GM12873 (cell line): ENCODE measurements around the gene FN3KRP.

Experiments
- TF ChIP-seq, protein P1 (sequence below): IDR thresholded peaks from 2 replicates; pipeline ENCODE4 v1.5.1; 2012; ENCODE audit warnings: low read depth, mild to moderate bottlenecking, moderate library complexity, low read length, control low read depth; ENCODE audit not compliant: insufficient read depth; ENCODE audit errors: missing control alignments

Gene FN3KRP

DNA sequence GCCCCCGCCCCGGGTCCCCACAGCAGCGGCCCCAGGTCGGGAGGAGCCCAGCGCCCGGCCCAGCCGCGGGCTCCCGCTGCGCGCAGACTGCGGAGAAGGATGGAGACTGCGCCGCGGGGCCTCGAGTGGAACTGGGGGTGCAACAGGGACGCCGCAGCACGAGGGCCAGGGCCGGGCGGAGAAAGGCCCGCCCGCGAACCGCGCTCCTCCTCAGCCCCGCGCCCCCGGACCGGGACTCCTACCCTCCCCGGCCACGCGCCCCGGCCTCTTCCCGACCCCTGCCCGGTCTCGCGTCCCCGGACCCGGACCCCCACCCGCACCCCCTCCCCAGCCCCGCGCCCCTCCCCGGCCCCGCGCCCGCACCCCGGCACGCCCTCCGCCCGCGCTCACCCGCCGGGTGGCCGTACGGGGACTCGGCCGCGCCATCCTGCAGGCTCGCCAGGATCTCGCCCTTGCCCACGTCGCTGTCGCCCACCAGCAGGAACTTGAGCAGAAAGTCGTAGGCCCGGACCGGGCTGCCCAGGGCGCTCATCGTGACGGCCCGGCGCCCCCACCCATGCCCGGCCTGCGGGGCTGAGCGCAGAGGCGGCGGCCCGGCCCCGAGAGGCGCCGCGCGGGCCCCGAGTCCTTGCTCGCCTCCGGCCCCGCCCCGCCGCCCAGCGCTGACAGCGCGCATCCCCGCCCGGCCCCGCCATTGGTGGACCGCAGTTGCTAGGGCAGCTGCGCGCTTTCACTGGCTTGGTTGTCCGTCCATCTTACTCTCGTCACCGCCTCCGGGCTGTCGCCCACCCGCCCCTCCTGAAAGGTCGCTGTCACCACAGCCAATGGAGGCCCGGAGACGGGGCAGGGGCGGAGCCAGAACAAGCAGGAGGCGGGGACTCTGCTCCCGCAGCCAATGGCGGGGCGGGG, 18.2 kb upstream of the FN3KRP start, which contains the start of gene RAB40B:
TSS of gene RAB40B (minus strand) at position 634 of the 909 bp plus-strand sequence. CDS start at position 532, 102 bp downstream.
- TF ChIP-seq, protein P1, sequence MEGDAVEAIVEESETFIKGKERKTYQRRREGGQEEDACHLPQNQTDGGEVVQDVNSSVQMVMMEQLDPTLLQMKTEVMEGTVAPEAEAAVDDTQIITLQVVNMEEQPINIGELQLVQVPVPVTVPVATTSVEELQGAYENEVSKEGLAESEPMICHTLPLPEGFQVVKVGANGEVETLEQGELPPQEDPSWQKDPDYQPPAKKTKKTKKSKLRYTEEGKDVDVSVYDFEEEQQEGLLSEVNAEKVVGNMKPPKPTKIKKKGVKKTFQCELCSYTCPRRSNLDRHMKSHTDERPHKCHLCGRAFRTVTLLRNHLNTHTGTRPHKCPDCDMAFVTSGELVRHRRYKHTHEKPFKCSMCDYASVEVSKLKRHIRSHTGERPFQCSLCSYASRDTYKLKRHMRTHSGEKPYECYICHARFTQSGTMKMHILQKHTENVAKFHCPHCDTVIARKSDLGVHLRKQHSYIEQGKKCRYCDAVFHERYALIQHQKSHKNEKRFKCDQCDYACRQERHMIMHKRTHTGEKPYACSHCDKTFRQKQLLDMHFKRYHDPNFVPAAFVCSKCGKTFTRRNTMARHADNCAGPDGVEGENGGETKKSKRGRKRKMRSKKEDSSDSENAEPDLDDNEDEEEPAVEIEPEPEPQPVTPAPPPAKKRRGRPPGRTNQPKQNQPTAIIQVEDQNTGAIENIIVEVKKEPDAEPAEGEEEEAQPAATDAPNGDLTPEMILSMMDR: no peak

DNA sequence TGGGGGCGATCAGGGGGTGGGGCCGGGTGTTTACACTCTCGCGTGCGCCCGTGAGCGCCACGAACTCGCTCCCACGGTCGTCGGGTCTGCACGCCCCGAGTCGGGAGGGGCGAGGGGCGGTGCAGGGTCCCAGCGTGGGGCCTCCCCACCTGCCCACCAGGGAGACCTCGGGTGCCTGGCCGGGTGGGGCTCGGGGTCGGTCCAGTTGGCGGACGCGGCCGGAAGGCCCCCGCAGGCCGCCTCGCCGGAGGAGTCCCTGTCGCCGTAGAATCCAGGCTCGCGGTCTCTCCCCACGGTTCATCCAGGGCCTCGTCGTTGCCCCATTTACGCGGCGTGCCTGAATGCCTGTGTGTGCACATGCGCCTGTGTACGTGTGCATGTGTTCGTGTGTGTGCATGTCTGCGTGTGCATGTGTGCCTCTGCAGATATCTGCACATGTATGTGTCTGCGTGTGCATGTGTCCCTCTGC, 17.5 kb upstream of the FN3KRP start:
- TF ChIP-seq, protein P1: no peak

DNA sequence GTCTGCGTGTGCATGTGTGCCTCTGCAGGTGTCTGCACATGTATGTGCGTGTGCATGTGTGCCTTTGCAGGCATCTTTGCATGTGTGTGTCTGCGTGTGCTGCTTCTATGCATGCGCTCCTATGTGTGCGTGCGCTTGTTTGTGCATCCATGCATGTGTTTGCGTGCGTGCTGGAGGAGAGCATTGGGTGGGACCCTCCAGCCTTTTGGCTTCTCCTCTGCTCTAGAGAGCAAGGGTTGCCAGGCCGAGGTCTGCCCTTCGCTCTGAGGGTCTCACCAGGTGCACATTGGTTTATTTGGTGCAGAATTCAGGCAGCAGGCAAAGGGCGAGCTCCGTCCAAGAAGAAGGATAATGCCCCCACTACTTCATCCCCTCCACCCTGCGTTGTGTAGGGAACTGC, 17.0 kb upstream of the FN3KRP start:
- TF ChIP-seq, protein P1: no peak

DNA sequence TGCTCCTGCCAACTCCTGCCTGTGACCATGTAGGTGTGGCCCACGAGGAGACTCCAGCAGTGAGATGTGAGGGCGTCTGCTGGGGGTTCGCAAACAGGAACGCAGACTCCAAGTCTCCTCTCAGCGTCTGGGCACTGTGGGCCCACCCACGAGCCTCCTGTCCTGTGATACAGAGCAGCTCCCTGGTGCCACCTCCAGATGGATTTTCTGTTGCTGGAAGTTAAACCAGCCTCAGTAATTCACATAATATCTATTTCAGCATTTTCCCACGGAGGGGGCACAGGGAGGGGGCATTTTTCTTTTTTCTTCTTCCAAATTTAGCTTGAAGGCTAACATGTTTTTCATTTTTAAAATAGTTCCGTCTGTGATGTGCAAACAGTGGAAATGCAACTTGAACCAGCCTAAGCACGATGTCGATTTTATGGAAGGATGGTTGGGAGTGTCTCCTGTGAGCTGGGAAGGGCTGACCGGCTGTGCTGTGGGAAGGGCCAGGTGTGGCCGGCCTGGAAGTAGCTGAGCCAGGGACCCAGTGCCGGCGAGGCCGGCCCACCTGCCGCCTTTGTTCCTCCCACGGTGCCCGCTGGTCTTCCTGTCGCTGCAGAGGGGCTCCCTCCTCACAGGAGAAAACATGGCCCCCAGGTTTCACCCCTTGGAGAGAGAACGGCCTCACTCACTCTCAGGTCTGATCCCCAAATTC, 14.1 kb upstream of the FN3KRP start:
- TF ChIP-seq, protein P1: no peak

DNA sequence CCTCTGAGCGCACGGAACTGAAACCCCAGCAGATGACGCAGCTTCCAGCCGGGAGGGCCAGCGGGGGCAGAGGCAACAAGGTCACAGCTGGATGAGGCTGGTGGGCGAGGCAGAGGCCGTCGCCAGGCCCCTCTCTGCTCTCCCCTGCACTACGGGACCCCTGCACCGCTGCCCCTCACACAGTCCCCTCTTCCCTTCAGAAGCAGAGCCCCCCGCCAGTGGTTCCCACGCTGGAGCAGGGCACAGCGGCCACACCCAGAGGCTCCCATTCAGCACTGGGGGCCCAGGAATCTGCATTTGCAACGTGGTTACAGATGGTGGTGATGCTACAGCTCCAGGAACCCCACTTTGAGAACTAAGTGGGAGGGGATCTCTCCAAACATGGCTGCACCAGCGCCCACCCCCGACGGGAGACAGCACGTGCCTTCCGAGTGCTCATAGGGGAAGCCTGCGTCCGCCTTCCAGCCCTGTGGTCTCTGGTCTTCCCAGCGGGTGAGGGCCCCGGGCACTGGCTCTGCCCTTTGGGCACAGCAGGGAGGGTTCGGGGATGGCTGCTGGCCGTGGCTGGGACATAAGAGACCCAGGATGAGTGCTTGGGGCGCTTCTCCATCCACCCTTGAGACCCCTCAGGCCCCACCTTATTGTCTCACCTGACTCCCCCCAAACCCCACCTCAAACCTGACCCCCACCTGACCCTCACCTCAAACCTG, 13.3 kb upstream of the FN3KRP start:
- TF ChIP-seq, protein P1: no peak

DNA sequence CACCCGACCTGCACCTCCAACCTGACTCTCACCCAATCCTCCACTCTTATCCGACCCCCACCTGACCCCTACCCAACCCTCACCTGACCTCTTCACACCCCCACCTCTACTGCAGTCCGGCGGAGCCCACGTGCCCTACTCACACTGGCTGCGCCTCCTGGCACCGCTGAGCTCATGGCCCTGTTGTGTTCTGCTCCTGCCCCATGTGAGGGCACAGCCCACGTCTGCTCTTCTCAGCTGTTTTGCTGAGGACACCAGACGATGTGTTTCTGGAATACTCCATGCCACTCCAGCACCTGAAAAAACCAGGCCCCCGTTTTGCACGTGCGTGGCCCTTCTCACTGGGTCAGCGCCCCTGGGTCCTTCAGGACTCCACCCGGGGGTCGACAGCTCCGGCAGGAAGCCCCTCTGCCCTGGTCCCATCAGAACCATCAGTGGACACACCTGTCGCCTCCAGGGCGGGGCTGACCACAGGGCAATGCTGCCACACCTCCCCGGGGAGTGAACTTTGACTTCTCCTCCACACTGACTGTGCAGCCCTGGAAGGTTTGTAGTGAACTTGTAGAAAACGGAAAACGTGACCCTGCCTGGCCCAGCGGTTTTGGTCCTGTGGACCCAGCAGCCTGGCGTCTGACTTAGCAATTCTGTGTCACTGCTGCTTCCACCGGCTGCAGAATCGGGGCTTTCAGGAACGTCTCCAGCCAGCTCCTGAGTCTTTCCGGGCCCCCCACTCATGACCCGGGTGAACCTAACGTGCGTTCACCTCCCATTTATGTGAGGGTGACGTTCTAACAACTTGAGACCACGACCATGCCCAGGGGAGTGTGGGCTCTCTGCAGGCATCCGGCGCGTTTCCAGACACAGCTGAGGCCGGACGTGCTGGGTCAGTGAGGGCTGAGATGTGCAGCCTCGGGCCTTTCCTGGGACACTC, 12.3 kb upstream of the FN3KRP start:
- TF ChIP-seq, protein P1: no peak
